Endothelial cell of umbilical vein (primary cell): ENCODE data around the gene SHKBP1. TPM values are rescaled to one million over a fixed set of nuclear protein-coding genes. Genes with fewer than 3 reads are reported as not detected.

Experiments
- BruUV-seq: library from RNA; stranded (reverse); fragments of 400-500 nt; replicated peaks from 2 replicates; lab custom pipeline; 2021; lab: Mats Ljungman, UMichigan
- CTCF ChIA-PET: fragments of 300-600, 350-600 bp; sonication (Branson Sonifier 250); formaldehyde crosslinking; loops from one replicate; lab custom pipeline; 2021; ENCODE audit warnings: antibody characterized with exemption, inconsistent platforms; lab: Charles Lee
- POLR2A ChIA-PET: fragments of 300-600, 350-600 bp; sonication (Branson Sonifier 250); formaldehyde crosslinking; loops from one replicate; lab custom pipeline; 2021; ENCODE audit warnings: antibody characterized with exemption, inconsistent platforms; lab: Charles Lee
- DNase-seq: peaks from one replicate; pipeline ENCODE4 v3.0.0-alpha.2; 2011; ENCODE audit warnings: low read depth, low spot score
- FAIRE-seq: peaks from 2 replicates; lab custom pipeline; 2011; peaks lifted over from hg19 to GRCh38; lab: Jason Lieb, UNC
- H2AFZ ChIP-seq: 2 replicates; pipeline ENCODE4 v1.6.0; 2012; ENCODE audit warnings: low read depth, low read length, control low read depth, inconsistent platforms
- H3K27ac ChIP-seq: 2 replicates; pipeline ENCODE4 v1.5.1; 2011; ENCODE audit warnings: low read depth, mild to moderate bottlenecking, control low read depth, low read length, moderate library complexity; ENCODE audit not compliant: insufficient read depth
- H3K27me3 ChIP-seq, 2 experiments: 2 replicates each; pipeline versions ENCODE4 v1.6.0 to v1.6.1; 2011; ENCODE audit warnings: low read length in 2 of 2, mixed read lengths in 1 of 2; ENCODE audit not compliant: control insufficient read depth in 2 of 2, insufficient read depth in 2 of 2
- H3K36me3 ChIP-seq, 2 experiments: 2 replicates in 1 of 2; 3 replicates in 1 of 2; pipeline ENCODE4 v1.5.1; 2011; ENCODE audit warnings: low read length in 2 of 2, mild to moderate bottlenecking in 1 of 2, moderate library complexity in 1 of 2; ENCODE audit not compliant: control insufficient read depth in 2 of 2, insufficient read depth in 2 of 2; ENCODE audit errors: extremely low read depth in 1 of 2
- H3K4me1 ChIP-seq: 3 replicates; pipeline ENCODE4 v1.5.1; 2011; ENCODE audit warnings: mild to moderate bottlenecking, low read length; ENCODE audit not compliant: control insufficient read depth, insufficient read depth; ENCODE audit errors: extremely low read depth
- H3K4me2 ChIP-seq: 2 replicates; pipeline ENCODE4 v1.6.1; 2011; ENCODE audit warnings: low read length, control low read depth, mixed read lengths; ENCODE audit not compliant: insufficient read depth
- H3K4me3 ChIP-seq, 3 experiments: fragments of 200-600 bp in 1 of 3; sonication (generic), shearing (Covaris generic) in 1 of 3; replicated peaks in 1 of 3; 2 replicates each; pipeline ENCODE4 v1.5.1; 2011 to 2016; ENCODE audit warnings: control low read depth in 3 of 3, low read length in 3 of 3, mild to moderate bottlenecking in 2 of 3, inconsistent platforms in 1 of 3, low read depth in 1 of 3, moderate library complexity in 1 of 3; ENCODE audit not compliant: insufficient read depth in 1 of 3
- H3K79me2 ChIP-seq: 2 replicates; pipeline ENCODE4 v1.6.0; 2012; ENCODE audit warnings: low read length, inconsistent platforms; ENCODE audit not compliant: control insufficient read depth, insufficient read depth
- H3K9ac ChIP-seq: replicated peaks from 2 replicates; pipeline ENCODE3; 2011; ENCODE audit warnings: low read length, control low read depth; ENCODE audit not compliant: insufficient read depth; ENCODE audit errors: extremely low read depth
- H3K9me1 ChIP-seq: replicated peaks from 3 replicates; pipeline ENCODE4 v1.6.0; 2011; ENCODE audit warnings: mild to moderate bottlenecking, low read length; ENCODE audit not compliant: control insufficient read depth, insufficient read depth; ENCODE audit errors: extremely low read depth
- H3K9me3 ChIP-seq: replicated peaks from 2 replicates; pipeline ENCODE4 v1.5.1; 2012; ENCODE audit warnings: low read length, inconsistent platforms; ENCODE audit not compliant: control insufficient read depth, insufficient read depth
- H4K20me1 ChIP-seq: replicated peaks from 2 replicates; pipeline ENCODE3; 2011; ENCODE audit warnings: mild to moderate bottlenecking, low read length; ENCODE audit not compliant: control insufficient read depth, insufficient read depth; ENCODE audit errors: extremely low read depth
- CTCF ChIP-seq, 2 donors: IDR thresholded peaks; 1 replicate in 1 of 2; 2 replicates in 1 of 2; pipeline ENCODE4 v1.5.1; 2011; ENCODE audit warnings: low read length in 2 of 2, mild to moderate bottlenecking in 2 of 2, moderate library complexity in 2 of 2, control low read depth in 1 of 2, inconsistent platforms in 1 of 2, low read depth in 1 of 2; ENCODE audit not compliant: insufficient read depth in 1 of 2; ENCODE audit errors: extremely low read depth in 1 of 2
- EZH2 ChIP-seq: IDR thresholded peaks from 2 replicates; pipeline ENCODE4 v1.6.1; 2012; ENCODE audit warnings: borderline replicate concordance, low read depth, mild to moderate bottlenecking, moderate library complexity, low read length, inconsistent platforms; ENCODE audit not compliant: severe bottlenecking
- FOS ChIP-seq: IDR thresholded peaks from 2 replicates; pipeline ENCODE4 v1.6.1; 2011; ENCODE audit warnings: mild to moderate bottlenecking, low read length, moderate library complexity, borderline replicate concordance; ENCODE audit not compliant: insufficient read depth
- GATA2 ChIP-seq: IDR thresholded peaks from 2 replicates; pipeline ENCODE4 v1.7.0; 2011; ENCODE audit warnings: low read depth, mild to moderate bottlenecking, moderate library complexity, mixed read lengths, low read length; ENCODE audit not compliant: insufficient read length, insufficient read depth
- JUN ChIP-seq: IDR thresholded peaks from 2 replicates; pipeline ENCODE4 v1.6.1; 2011; ENCODE audit warnings: borderline replicate concordance, low read depth; ENCODE audit not compliant: insufficient read length, insufficient read depth
- MAX ChIP-seq: IDR thresholded peaks from 2 replicates; pipeline ENCODE4 v1.6.1; 2011; ENCODE audit not compliant: insufficient read depth, insufficient read length
- MYC ChIP-seq: IDR thresholded peaks from one replicate; pipeline ENCODE4 v1.6.1; 2011; ENCODE audit warnings: mild to moderate bottlenecking, low read depth, low read length
- POLR2A ChIP-seq: IDR thresholded peaks from 2 replicates; pipeline ENCODE4 v1.6.1; 2012; ENCODE audit warnings: low read depth, mild to moderate bottlenecking, control low read depth, low read length
- POLR2AphosphoS5 ChIP-seq: IDR thresholded peaks from 2 replicates; pipeline ENCODE4 v1.6.1; 2012; ENCODE audit warnings: low read depth, mild to moderate bottlenecking, control low read depth, low read length, moderate library complexity; ENCODE audit not compliant: insufficient read depth
- dilution Hi-C: fragments of 300-500 bp; cut with MboI; formaldehyde crosslinking; loops from one replicate; pipeline ENCODE4 v1.15.0; 2019; ENCODE audit warnings: low sequenced_read_pairs; ENCODE audit not compliant: extremely low pct_ligation_motif_present
- intact Hi-C: fragments of 100-400 bp; cut with micrococcal nuclease; formaldehyde crosslinking; loops from one replicate; pipeline ENCODE4 v1.10.0; 2022
- polyA plus RNA-seq, 4 experiments: library from polyadenylated mRNA; depleted of rRNA in 3 of 4; stranded (reverse) in 3 of 4; unstranded in 1 of 4; fragments of >200 nt; gene quantifications; 2 replicates each; pipeline versions ENCODE4 v1.2.1 to v1.2.3, GENCODE V29; 2011 to 2012; ENCODE audit warnings: missing spikeins in 1 of 4
- total RNA-seq: library from RNA; stranded (reverse); gene quantifications from 2 replicates; pipeline ENCODE4 v1.2.3, GENCODE V29; 2021

Gene SHKBP1
- total and polyA plus RNA-seq, 2 donors (not counting 3 experiments of a cell fraction or from before 2014, with no cell fraction given) = 106 to 113 TPM

- Histone ChIP-seq H2AFZ (no peak overlapping the region), H3K36me3 (no peaks in the 10 kb centered on the region), H3K9me3 (no peaks in the 10 kb centered on the region), H3K27me3 (peaks cover 22 to 26% of the 10 kb centered on the region in 2 experiments), H3K4me2 (no peak overlapping the region), H3K4me3 (no peak overlapping the region), H3K4me1 (peaks cover 4% of the 10 kb centered on the region), H4K20me1 (no peaks in the 10 kb centered on the region), H3K9ac (no peak overlapping the region), H3K27ac (no peak overlapping the region), H3K79me2 (no peaks in the 10 kb centered on the region), H3K9me1 (no peaks in the 10 kb centered on the region)
- POLR2A ChIA-PET = interaction anchor here (0.7 kb wide), 1 partner anchor 10 kb away, joined by 3 read pairs; no protein-coding TSS in a partner anchor
- FAIRE-seq (no peak), DNase-seq (no peak)
- intact Hi-C loops = no loop called here
- CTCF ChIA-PET = interaction anchor here (1.0 to 1.5 kb wide), 6 partner anchors 11 to 103 kb away, joined by 3 to 8 read pairs (median 4); no protein-coding TSS in a partner anchor
- dilution Hi-C loops = no loop called here
- no peak for TF ChIP-seq FOS
- TF ChIP-seq MYC = no peak
- no peak for TF ChIP-seq POLR2A
- no peak for TF ChIP-seq CTCF (IDR thresholded peaks at IDR 0.05; ENCODE audit: extremely low read depth in 1 of 2, insufficient read depth in 1 of 2, low read depth in 1 of 2, low read length in 2 of 2)
- no peak for TF ChIP-seq MAX
- no peak for TF ChIP-seq POLR2AphosphoS5
- TF ChIP-seq JUN = no peak
- TF ChIP-seq EZH2 = no peak
- TF ChIP-seq GATA2 = no peak
- no TSS peak for BruUV-seq
These were observed 9.5 kb upstream of the SHKBP1 start for GRCh38 chr19:40567040-40567749.
